Mesendoderm (in vitro differentiated cells): Measurements from ENCODE around the gene PTPN1.

Experiments
- DNase-seq: peaks from one replicate; pipeline ENCODE4 v3.0.0; 2013
- H2AK5ac ChIP-seq: 2 replicates; pipeline ENCODE4 v1.6.1; 2013; ENCODE audit warnings: low read length, inconsistent platforms
- H2BK120ac ChIP-seq: 2 replicates; pipeline ENCODE4 v1.6.1; 2013; ENCODE audit warnings: low read depth, mild to moderate bottlenecking, low read length, moderate library complexity, mixed read lengths
- H2BK15ac ChIP-seq: replicated peaks from 2 replicates; pipeline ENCODE4 v1.6.1; 2013; ENCODE audit warnings: low read depth, mild to moderate bottlenecking, moderate library complexity
- H2BK5ac ChIP-seq: 2 replicates; pipeline ENCODE4 v1.6.1; 2013; ENCODE audit warnings: low read length, inconsistent platforms
- H3K18ac ChIP-seq: 2 replicates; pipeline ENCODE4 v1.6.1; 2013; ENCODE audit warnings: mild to moderate bottlenecking, low read length, mixed read lengths
- H3K23ac ChIP-seq: one replicate; pipeline ENCODE4 v1.6.1; 2013; ENCODE audit warnings: low read length
- H3K27ac ChIP-seq: 2 replicates; pipeline ENCODE4 v1.5.1; 2013; ENCODE audit warnings: low read depth, mild to moderate bottlenecking, inconsistent platforms, low read length, moderate library complexity
- H3K27me3 ChIP-seq: 2 replicates; pipeline ENCODE4 v1.6.1; 2013; ENCODE audit warnings: low read length, control low read depth, mild to moderate bottlenecking, inconsistent platforms; ENCODE audit not compliant: insufficient read depth, poor library complexity
- H3K36me3 ChIP-seq: 2 replicates; pipeline ENCODE4 v1.6.1; 2013; ENCODE audit warnings: low read length, inconsistent platforms; ENCODE audit not compliant: control insufficient read depth, insufficient read depth
- H3K4ac ChIP-seq: one replicate; pipeline ENCODE4 v1.6.1; 2013; ENCODE audit warnings: low read depth, mild to moderate bottlenecking, low read length, moderate library complexity
- H3K4me1 ChIP-seq: 2 replicates; pipeline ENCODE4 v1.6.1; 2013; ENCODE audit warnings: low read depth, low read length, inconsistent platforms; ENCODE audit not compliant: control insufficient read depth
- H3K4me2 ChIP-seq: 2 replicates; pipeline ENCODE4 v1.6.1; 2013; ENCODE audit warnings: low read length
- H3K4me3 ChIP-seq: 2 replicates; pipeline ENCODE4 v1.5.1; 2013; ENCODE audit warnings: mild to moderate bottlenecking, low read length
- H3K56ac ChIP-seq: one replicate; pipeline ENCODE4 v1.6.1; 2013; ENCODE audit warnings: low read length
- H3K79me1 ChIP-seq: 2 replicates; pipeline ENCODE4 v1.6.1; 2013; ENCODE audit warnings: low read length, inconsistent platforms
- H3K79me2 ChIP-seq: 2 replicates; pipeline ENCODE4 v1.6.1; 2013; ENCODE audit warnings: mild to moderate bottlenecking, low read length; ENCODE audit not compliant: control insufficient read depth, insufficient read depth
- H3K9ac ChIP-seq: 2 replicates; pipeline ENCODE4 v1.6.1; 2013; ENCODE audit warnings: low read length, inconsistent platforms
- H4K5ac ChIP-seq: one replicate; pipeline ENCODE4 v1.6.1; 2013; ENCODE audit warnings: low read length
- H4K8ac ChIP-seq: one replicate; pipeline ENCODE4 v1.6.1; 2013; ENCODE audit warnings: low read depth, mild to moderate bottlenecking, control low read depth, low read length, moderate library complexity
- WGBS: extraction: QIAGEN DNeasy Blood & Tissue Kit; methylation state at CpG from one replicate; pipeline ENCODE4 v1.1.7; 2013; ENCODE audit warnings: low lambda C conversion rate, missing lambda C conversion rate; ENCODE audit not compliant: insufficient coverage; ENCODE audit errors: extremely low coverage; 5-methylcytosine and 5-hydroxymethylcytosine counted together

The PTPN1 gene

GRCh38 chr20:50555662-50556061 is 45.5 kb downstream of the PTPN1 start:
- H3K9ac ChIP-seq: no peak overlapping the region
- no peaks in the 10 kb centered on the region for H3K4me1 ChIP-seq
- no peak overlapping the region for H2BK120ac ChIP-seq
- H3K27me3 ChIP-seq: no peaks in the 10 kb centered on the region
- no peak overlapping the region for H3K27ac ChIP-seq
- no peak overlapping the region for H3K4me2 ChIP-seq
- H2AK5ac ChIP-seq: no peak overlapping the region
- H4K8ac ChIP-seq: no peak overlapping the region
- DNase-seq: no peak
- H3K36me3 ChIP-seq: no peaks in the 10 kb centered on the region
- no peak overlapping the region for H3K18ac ChIP-seq
- no peak overlapping the region for H3K4ac ChIP-seq
- no peak overlapping the region for H2BK15ac ChIP-seq
- H3K79me1 ChIP-seq: peaks cover 14% of the 10 kb centered on the region
- no peak overlapping the region for H4K5ac ChIP-seq
- no peak overlapping the region for H2BK5ac ChIP-seq
- H3K4me3 ChIP-seq: no peak overlapping the region
- H3K56ac ChIP-seq: no peak overlapping the region
- no peak overlapping the region for H3K23ac ChIP-seq
- peaks cover 1% of the 10 kb centered on the region for H3K79me2 ChIP-seq
- no CpG with 5 or more reads among the region's 5 CpGs for WGBS

GRCh38 chr20:50557549-50558134 is 47.5 kb downstream of the PTPN1 start:
- H3K79me2 ChIP-seq: peaks cover 1% of the 10 kb centered on the region
- H3K27ac ChIP-seq: no peak overlapping the region
- H3K79me1 ChIP-seq: peaks cover 14% of the 10 kb centered on the region
- DNase-seq: no peak
- no peaks in the 10 kb centered on the region for H3K36me3 ChIP-seq
- no CpG with 5 or more reads among the region's 11 CpGs for whole genome bisulfite sequencing
- H2BK15ac ChIP-seq: no peak overlapping the region
- no peak overlapping the region for H2AK5ac ChIP-seq
- H3K56ac ChIP-seq: no peak overlapping the region
- H4K5ac ChIP-seq: no peak overlapping the region
- no peak overlapping the region for H2BK120ac ChIP-seq
- H3K23ac ChIP-seq: no peak overlapping the region
- no peaks in the 10 kb centered on the region for H3K4me1 ChIP-seq
- no peaks in the 10 kb centered on the region for H3K27me3 ChIP-seq
- no peak overlapping the region for H3K4me3 ChIP-seq
- no peak overlapping the region for H3K4ac ChIP-seq
- no peak overlapping the region for H4K8ac ChIP-seq
- no peak overlapping the region for H3K4me2 ChIP-seq
- no peak overlapping the region for H3K18ac ChIP-seq
- H2BK5ac ChIP-seq: no peak overlapping the region
- no peak overlapping the region for H3K9ac ChIP-seq

- H2AK5ac ChIP-seq: no peak overlapping the region
- H3K79me2 ChIP-seq: peaks cover 1% of the 10 kb centered on the region
- H3K36me3 ChIP-seq: no peaks in the 10 kb centered on the region
- H3K27ac ChIP-seq: no peak overlapping the region
- H3K4me3 ChIP-seq: no peak overlapping the region
- H3K4me2 ChIP-seq: no peak overlapping the region
- H3K56ac ChIP-seq: no peak overlapping the region
- no peak overlapping the region for H2BK5ac ChIP-seq
- no peaks in the 10 kb centered on the region for H3K4me1 ChIP-seq
- H3K18ac ChIP-seq: no peak overlapping the region
- H2BK15ac ChIP-seq: no peak overlapping the region
- H3K4ac ChIP-seq: no peak overlapping the region
- H2BK120ac ChIP-seq: no peak overlapping the region
- H4K5ac ChIP-seq: no peak overlapping the region
- DNase-seq: peak; percentile 40
- no peak overlapping the region for H3K9ac ChIP-seq
- no peaks in the 10 kb centered on the region for H3K27me3 ChIP-seq
- no CpG with 5 or more reads among the region's 4 CpGs for WGBS
- H3K79me1 ChIP-seq: peaks cover 12% of the 10 kb centered on the region
- no peak overlapping the region for H3K23ac ChIP-seq
- no peak overlapping the region for H4K8ac ChIP-seq
These were observed 48.3 kb downstream of the PTPN1 start for GRCh38 chr20:50558483-50558925.

- H3K23ac ChIP-seq: no peak overlapping the region
- H3K9ac ChIP-seq: no peak overlapping the region
- H3K18ac ChIP-seq: no peak overlapping the region
- H3K4me3 ChIP-seq: no peak overlapping the region
- H3K36me3 ChIP-seq: no peaks in the 10 kb centered on the region
- no peak overlapping the region for H2BK5ac ChIP-seq
- H2BK120ac ChIP-seq: no peak overlapping the region
- H3K4me2 ChIP-seq: no peak overlapping the region
- no peak overlapping the region for H4K8ac ChIP-seq
- no peaks in the 10 kb centered on the region for H3K27me3 ChIP-seq
- peaks cover 1% of the 10 kb centered on the region for H3K79me2 ChIP-seq
- H4K5ac ChIP-seq: no peak overlapping the region
- DNase-seq: no peak
- peaks cover 10% of the 10 kb centered on the region for H3K79me1 ChIP-seq
- no peak overlapping the region for H3K27ac ChIP-seq
- WGBS: no CpG with 5 or more reads among the region's 6 CpGs
- no peaks in the 10 kb centered on the region for H3K4me1 ChIP-seq
- no peak overlapping the region for H2AK5ac ChIP-seq
- no peak overlapping the region for H2BK15ac ChIP-seq
- no peak overlapping the region for H3K4ac ChIP-seq
- H3K56ac ChIP-seq: no peak overlapping the region
These were observed 49.0 kb downstream of the PTPN1 start for GRCh38 chr20:50559149-50559548.

GRCh38 chr20:50559856-50560638 is 49.9 kb downstream of the PTPN1 start:
- Histone ChIP-seq H3K27me3 (no peaks in the 10 kb centered on the region), H3K4me1 (no peaks in the 10 kb centered on the region), H2BK120ac (no peak overlapping the region), H4K5ac (no peak overlapping the region), H3K18ac (no peak overlapping the region), H3K23ac (no peak overlapping the region), H3K4me2 (no peak overlapping the region), H2BK5ac (no peak overlapping the region), H3K9ac (no peak overlapping the region), H3K27ac (no peak overlapping the region), H3K4me3 (no peak overlapping the region), H3K36me3 (no peaks in the 10 kb centered on the region), H4K8ac (no peak overlapping the region), H3K56ac (no peak overlapping the region), H3K4ac (no peak overlapping the region), H3K79me2 (peaks cover 1% of the 10 kb centered on the region), H2BK15ac (no peak overlapping the region), H3K79me1 (peaks cover 9% of the 10 kb centered on the region), H2AK5ac (no peak overlapping the region)
- WGBS: no CpG with 5 or more reads among the region's 8 CpGs
- DNase-seq: no peak
